NCI-H1436 treated with DMSO at 0.1 percent for 48 hours (cell line): ENCODE results near the gene TIMM50.
A peak's percentile ranks its signal among the peaks of the same experiment; 100 is the strongest.
"Not testable (repeated sequence)": the region's sequence is repeated elsewhere in the genome, so short reads cannot be mapped to it uniquely, and the experiment has no call there.

ENCODE experiments used
- DNase-seq: peaks from one replicate; lab custom pipeline; 2025; lab: John Stamatoyannopoulos, UW

The TIMM50 gene

GRCh38 chr19:39469567-39469966 is 11.1 kb upstream of the TIMM50 start:
- DNase-seq, result no peak

- no peak for DNase-seq
Measured at GRCh38 chr19:39470724-39471339, 9.8 kb upstream of the TIMM50 start.

GRCh38 chr19:39471756-39472536 is 8.7 kb upstream of the TIMM50 start:
- DNase-seq, result no peak

GRCh38 chr19:39472746-39473442 is 7.7 kb upstream of the TIMM50 start:
- no peak for DNase-seq

- no peak for DNase-seq
Measured at GRCh38 chr19:39473443-39473960, 7.1 kb upstream of the TIMM50 start.

- no peak for DNase-seq
Measured at GRCh38 chr19:39474139-39474620, 6.5 kb upstream of the TIMM50 start.

- no peak for DNase-seq
Measured at GRCh38 chr19:39475748-39476147, 4.9 kb upstream of the TIMM50 start.

- DNase-seq, result not testable (repeated sequence)
Measured at GRCh38 chr19:39479319-39479801, 1.3 kb upstream of the TIMM50 start.

- no peak for DNase-seq
Measured at GRCh38 chr19:39479916-39480315, 722 bp upstream of the TIMM50 start.

- DNase-seq, result no peak
Measured at GRCh38 chr19:39481229-39481545, 549 bp downstream of the TIMM50 start.

GRCh38 chr19:39481676-39482075 is 1.0 kb downstream of the TIMM50 start:
- DNase-seq, result no peak

- no peak for DNase-seq
Measured at GRCh38 chr19:39483141-39483540, 2.5 kb downstream of the TIMM50 start.

- DNase-seq, result no peak
Measured at GRCh38 chr19:39489756-39490155, 9.1 kb downstream of the TIMM50 start.

- DNase-seq, result no peak
Measured at GRCh38 chr19:39492225-39492624, 11.6 kb downstream of the TIMM50 start.

- no peak for DNase-seq
Measured at GRCh38 chr19:39492788-39493187, 12.2 kb downstream of the TIMM50 start.

GRCh38 chr19:39494661-39495060 is 14.0 kb downstream of the TIMM50 start:
- DNase-seq, result no peak

GRCh38 chr19:39496063-39496462 is 15.4 kb downstream of the TIMM50 start:
- no peak for DNase-seq

GRCh38 chr19:39497701-39497995 is 17.0 kb downstream of the TIMM50 start:
- DNase-seq, result no peak

- DNase-seq, result peak; percentile 68
Measured at GRCh38 chr19:39497996-39498797, 17.6 kb downstream of the TIMM50 start.

- DNase-seq, result no peak
Measured at GRCh38 chr19:39498798-39499642, 18.4 kb downstream of the TIMM50 start, which contains the start of gene DLL3. TSS of gene DLL3 (plus strand) at chr19:39498947. CDS start at chr19:39498975, 28 bp downstream.

GRCh38 chr19:39499932-39500331 is 19.3 kb downstream of the TIMM50 start:
- no peak for DNase-seq
